Stomach smooth muscle (tissue), 2 donors: Measurements from ENCODE around the gene FANCC.
"Not testable (repeated sequence)": the region's sequence is repeated elsewhere in the genome, so short reads cannot be mapped to it uniquely, and the experiment has no call there.

Experiments
- H3K27ac ChIP-seq: one replicate; pipeline ENCODE4 v1.7.0; 2013; ENCODE audit warnings: mild to moderate bottlenecking, low read length, inconsistent platforms
- H3K27me3 ChIP-seq, 2 donors: one replicate each; pipeline ENCODE4 v1.7.0; 2013; ENCODE audit warnings: low read length in 2 of 2; ENCODE audit not compliant: insufficient read depth in 2 of 2, control insufficient read depth in 1 of 2
- H3K36me3 ChIP-seq, 2 donors: one replicate each; pipeline ENCODE4 v1.7.0; 2013; ENCODE audit warnings: low read length in 2 of 2; ENCODE audit not compliant: control insufficient read depth in 2 of 2, insufficient read depth in 2 of 2
- H3K4me1 ChIP-seq: one replicate; pipeline ENCODE4 v1.7.0; 2013; ENCODE audit warnings: low read length; ENCODE audit not compliant: control insufficient read depth, insufficient read depth
- H3K4me3 ChIP-seq, 2 donors: one replicate each; pipeline ENCODE4 v1.7.0; 2013; ENCODE audit warnings: low read length in 2 of 2
- H3K9ac ChIP-seq, 2 donors: one replicate each; pipeline ENCODE4 v1.7.0; 2013; ENCODE audit warnings: low read length in 2 of 2, mild to moderate bottlenecking in 1 of 2
- H3K9me3 ChIP-seq, 2 donors: one replicate each; pipeline ENCODE4 v1.7.0; 2013; ENCODE audit warnings: low read length in 2 of 2; ENCODE audit not compliant: control insufficient read depth in 2 of 2
- donor health status: healthy.
- donor health status: Pancreatic carcinoma.

Gene FANCC

GRCh38 chr9:95280745-95281144 lies 36.8 kb downstream of the FANCC start:
- H3K9ac ChIP-seq = no peak overlapping the region
- H3K4me3 ChIP-seq = no peak overlapping the region
- no peaks in the 10 kb centered on the region for H3K36me3 ChIP-seq
- no peaks in the 10 kb centered on the region for H3K9me3 ChIP-seq
- H3K27ac ChIP-seq = no peak overlapping the region
- no peaks in the 10 kb centered on the region for H3K27me3 ChIP-seq
- H3K4me1 ChIP-seq = no peaks in the 10 kb centered on the region

GRCh38 chr9:95277509-95277908 lies 40.0 kb downstream of the FANCC start:
- H3K9ac ChIP-seq = no peak overlapping the region
- H3K4me3 ChIP-seq = no peak overlapping the region
- no peaks in the 10 kb centered on the region for H3K27me3 ChIP-seq
- H3K36me3 ChIP-seq = no peaks in the 10 kb centered on the region
- H3K9me3 ChIP-seq = no peaks in the 10 kb centered on the region
- H3K27ac ChIP-seq = no peak overlapping the region
- H3K4me1 ChIP-seq = no peaks in the 10 kb centered on the region

- H3K9ac ChIP-seq = no peak overlapping the region
- no peaks in the 10 kb centered on the region for H3K4me1 ChIP-seq
- H3K27ac ChIP-seq = no peak overlapping the region
- no peaks in the 10 kb centered on the region for H3K9me3 ChIP-seq
- H3K36me3 ChIP-seq = no peaks in the 10 kb centered on the region
- H3K27me3 ChIP-seq = no peaks in the 10 kb centered on the region
- H3K4me3 ChIP-seq = no peak overlapping the region
Measured at GRCh38 chr9:95276395-95276954, 41.0 kb downstream of the FANCC start.

DNA sequence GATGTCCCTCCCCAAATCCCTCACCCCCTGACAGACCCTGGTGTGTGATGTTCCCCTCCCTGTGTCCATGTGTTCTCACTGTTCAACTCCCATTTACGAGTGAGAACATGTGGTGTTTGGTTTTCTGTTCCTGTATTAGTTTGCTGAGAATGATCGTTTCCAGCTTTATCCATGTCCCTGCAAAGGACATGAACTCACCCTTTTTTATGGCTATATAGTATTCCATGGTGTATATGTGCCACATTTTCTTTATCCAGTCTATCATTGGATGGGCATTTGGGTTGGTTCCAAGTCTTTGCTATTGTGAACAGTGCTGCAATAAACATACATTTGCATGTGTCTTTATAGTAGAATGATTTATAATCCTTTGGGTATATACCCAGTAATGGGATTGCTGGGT lies 43.3 kb downstream of the FANCC start:
- not testable (repeated sequence) for H3K27ac ChIP-seq, H3K9ac ChIP-seq, H3K9me3 ChIP-seq, H3K4me1 ChIP-seq, H3K27me3 ChIP-seq, H3K4me3 ChIP-seq, H3K36me3 ChIP-seq

DNA sequence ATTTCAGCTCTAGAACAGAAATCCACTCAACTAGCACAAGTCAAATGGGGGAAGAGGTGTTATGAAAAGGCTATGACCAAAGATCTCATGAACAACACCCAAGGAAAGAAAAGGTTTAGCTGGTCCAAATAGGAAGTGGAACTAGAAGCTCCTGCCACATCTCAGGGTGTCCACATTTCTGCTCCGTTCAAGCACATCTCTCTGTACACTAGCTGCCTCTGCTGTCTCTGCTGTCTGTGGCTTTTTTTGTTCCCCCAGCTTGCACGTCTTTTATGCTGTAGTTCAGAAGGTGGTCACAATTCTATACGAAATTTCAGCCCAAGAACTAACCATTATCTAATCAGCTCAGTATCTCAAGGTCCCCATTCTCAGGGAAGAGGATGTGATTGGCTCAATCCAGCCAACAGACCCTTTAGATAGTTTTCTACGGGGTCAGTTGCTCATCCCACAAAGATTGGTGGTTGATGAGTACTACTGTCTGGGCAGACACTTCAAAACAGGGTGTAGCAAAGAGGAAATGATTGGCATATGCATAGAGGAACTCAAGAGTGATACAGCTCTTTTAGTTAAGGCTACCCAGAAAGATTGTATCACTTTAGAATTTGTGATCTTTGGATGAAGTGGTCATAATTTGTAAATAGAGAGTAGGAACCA lies 44.0 kb downstream of the FANCC start:
- Histone ChIP-seq H3K9ac (no peak overlapping the region), H3K27me3 (no peaks in the 10 kb centered on the region), H3K4me1 (no peaks in the 10 kb centered on the region), H3K36me3 (no peaks in the 10 kb centered on the region), H3K9me3 (no peaks in the 10 kb centered on the region), H3K27ac (no peak overlapping the region), H3K4me3 (no peak overlapping the region)

DNA sequence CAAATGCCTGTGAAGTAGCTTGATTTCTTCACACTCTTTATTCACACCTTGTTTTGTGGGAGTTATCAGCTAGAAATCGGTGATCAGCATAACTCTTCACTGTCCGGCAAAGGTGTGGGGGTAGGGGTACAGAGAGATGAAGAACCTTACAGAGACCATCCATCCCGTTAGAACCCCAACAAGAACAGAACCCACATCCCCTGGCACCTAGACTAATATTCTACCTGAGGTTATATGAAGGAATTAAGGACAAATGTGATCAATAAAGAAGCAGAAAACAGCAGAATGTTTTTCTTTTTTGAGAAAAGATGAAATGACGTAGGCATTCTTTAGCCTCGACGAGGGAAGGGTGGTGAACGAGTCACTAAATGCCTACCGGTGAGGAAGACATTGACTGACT lies 44.7 kb downstream of the FANCC start:
- Histone ChIP-seq H3K4me3 (no peak overlapping the region), H3K36me3 (no peaks in the 10 kb centered on the region), H3K9me3 (no peaks in the 10 kb centered on the region), H3K9ac (no peak overlapping the region), H3K27me3 (no peaks in the 10 kb centered on the region), H3K4me1 (no peaks in the 10 kb centered on the region), H3K27ac (no peak overlapping the region)

- Histone ChIP-seq H3K27me3 (no peaks in the 10 kb centered on the region), H3K9ac (no peak overlapping the region), H3K9me3 (no peaks in the 10 kb centered on the region), H3K27ac (no peak overlapping the region), H3K4me3 (no peak overlapping the region), H3K4me1 (no peaks in the 10 kb centered on the region), H3K36me3 (no peaks in the 10 kb centered on the region)
Measured at GRCh38 chr9:95270790-95271189, 46.7 kb downstream of the FANCC start.

- H3K36me3 ChIP-seq, H3K27ac ChIP-seq, H3K4me1 ChIP-seq, H3K9ac ChIP-seq, H3K27me3 ChIP-seq, H3K4me3 ChIP-seq, H3K9me3 ChIP-seq: not testable (repeated sequence)
Measured at GRCh38 chr9:95269803-95270773, 47.4 kb downstream of the FANCC start.

DNA sequence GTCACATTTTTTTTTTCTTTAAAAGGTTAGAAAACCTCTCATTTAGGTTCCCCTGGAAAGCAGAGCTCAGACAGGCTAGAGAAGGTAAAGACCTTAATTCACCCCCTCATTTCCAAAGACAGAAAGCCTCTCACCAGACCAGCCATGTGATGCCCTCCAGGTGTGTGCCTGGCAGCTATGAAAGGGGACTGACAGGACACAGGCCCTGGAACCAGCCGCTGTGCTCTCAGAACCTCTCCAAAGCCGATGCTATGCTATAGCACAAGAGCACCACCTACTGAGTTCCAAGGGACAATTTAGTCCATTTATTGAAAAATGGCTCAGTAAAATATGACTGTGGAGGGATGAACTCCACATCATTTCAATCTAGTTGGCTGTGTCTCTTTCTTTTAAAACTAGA lies 48.8 kb downstream of the FANCC start:
- no peaks in the 10 kb centered on the region for H3K9me3 ChIP-seq
- no peaks in the 10 kb centered on the region for H3K27me3 ChIP-seq
- H3K27ac ChIP-seq = no peak overlapping the region
- no peaks in the 10 kb centered on the region for H3K36me3 ChIP-seq
- no peaks in the 10 kb centered on the region for H3K4me1 ChIP-seq
- no peak overlapping the region for H3K4me3 ChIP-seq
- no peak overlapping the region for H3K9ac ChIP-seq

GRCh38 chr9:95266649-95267048 lies 50.9 kb downstream of the FANCC start:
- Histone ChIP-seq H3K4me1 (no peaks in the 10 kb centered on the region), H3K36me3 (no peaks in the 10 kb centered on the region), H3K27ac (no peak overlapping the region), H3K9me3 (no peaks in the 10 kb centered on the region), H3K9ac (no peak overlapping the region), H3K27me3 (no peaks in the 10 kb centered on the region), H3K4me3 (no peak overlapping the region)

DNA sequence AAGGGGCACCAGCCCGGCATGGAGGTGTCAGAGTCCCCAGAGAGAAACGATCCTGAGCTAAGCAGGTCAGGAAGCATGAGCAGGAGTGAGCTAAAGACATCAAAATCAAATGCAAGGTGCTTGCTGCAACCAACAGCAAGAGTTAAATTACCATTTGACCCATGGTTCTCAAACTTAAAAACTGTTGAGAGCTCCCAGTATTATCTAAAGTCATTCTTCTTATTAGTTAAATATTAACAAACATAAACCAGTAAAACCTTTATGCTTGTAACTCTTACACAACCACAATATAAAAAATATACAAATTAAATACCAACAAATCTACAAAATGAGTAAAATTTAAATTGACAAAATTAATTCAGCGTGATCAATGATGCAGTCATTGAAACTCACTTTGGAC lies 51.5 kb downstream of the FANCC start:
- Histone ChIP-seq H3K27ac (no peak overlapping the region), H3K4me1 (no peaks in the 10 kb centered on the region), H3K9ac (no peak overlapping the region), H3K4me3 (no peak overlapping the region), H3K36me3 (no peaks in the 10 kb centered on the region), H3K27me3 (no peaks in the 10 kb centered on the region), H3K9me3 (no peaks in the 10 kb centered on the region)
